Large intestine (tissue), 3 donors: ENCODE data around the gene SNAI3. TPM values are rescaled to one million over a fixed set of nuclear protein-coding genes. Genes with fewer than 3 reads are reported as not detected.

Experiments used
- DNase-seq, 2 donors: peaks; one replicate each; pipeline versions ENCODE4 v3.0.0 to v3.0.0-alpha.2; 2013
- H3K27ac ChIP-seq: one replicate; pipeline ENCODE4 v1.5.1; 2013; ENCODE audit warnings: low read length
- H3K27me3 ChIP-seq: 2 replicates; pipeline ENCODE4 v1.6.1; 2013; ENCODE audit warnings: low read length; ENCODE audit not compliant: control insufficient read depth, insufficient read depth
- H3K36me3 ChIP-seq: 2 replicates; pipeline ENCODE4 v1.6.1; 2013; ENCODE audit warnings: low read length; ENCODE audit not compliant: control insufficient read depth, insufficient read depth
- H3K4me1 ChIP-seq: one replicate; pipeline ENCODE4 v1.6.1; 2013; ENCODE audit warnings: low read length; ENCODE audit not compliant: control insufficient read depth, insufficient read depth
- H3K4me3 ChIP-seq: one replicate; pipeline ENCODE4 v1.5.1; 2013; ENCODE audit warnings: low read length
- H3K9me3 ChIP-seq: one replicate; pipeline ENCODE4 v1.6.1; 2013; ENCODE audit warnings: mild to moderate bottlenecking, low read depth, low read length, moderate library complexity; ENCODE audit not compliant: control insufficient read depth
- WGBS: methylation state at CpG from one replicate; pipeline ENCODE4 v1.1.5; 2013; ENCODE audit warnings: low lambda C conversion rate; ENCODE audit not compliant: insufficient coverage; 5-methylcytosine and 5-hydroxymethylcytosine counted together
- polyA plus RNA-seq: library from polyadenylated mRNA; unstranded; fragments of 120-200 nt; gene quantifications from one replicate; pipeline ENCODE4 v1.2.1, GENCODE V29; 2013

Gene SNAI3
- polyA plus RNA-seq, 1 donor = 1.1 TPM

GRCh38 chr16:88649195-88649923 is 36.9 kb downstream of the SNAI3 start:
- peak overlapping the region; percentile 81 for H3K4me3 ChIP-seq
- no CpG with 5 or more reads among the region's 20 CpGs for WGBS
- peaks cover 18% of the 10 kb centered on the region for H3K36me3 ChIP-seq
- H3K27me3 ChIP-seq = no peaks in the 10 kb centered on the region
- DNase-seq = no peak
- peaks cover 9% of the 10 kb centered on the region for H3K9me3 ChIP-seq
- peak overlapping the region; percentile 66 for H3K27ac ChIP-seq
- H3K4me1 ChIP-seq = peaks cover 22% of the 10 kb centered on the region

DNA sequence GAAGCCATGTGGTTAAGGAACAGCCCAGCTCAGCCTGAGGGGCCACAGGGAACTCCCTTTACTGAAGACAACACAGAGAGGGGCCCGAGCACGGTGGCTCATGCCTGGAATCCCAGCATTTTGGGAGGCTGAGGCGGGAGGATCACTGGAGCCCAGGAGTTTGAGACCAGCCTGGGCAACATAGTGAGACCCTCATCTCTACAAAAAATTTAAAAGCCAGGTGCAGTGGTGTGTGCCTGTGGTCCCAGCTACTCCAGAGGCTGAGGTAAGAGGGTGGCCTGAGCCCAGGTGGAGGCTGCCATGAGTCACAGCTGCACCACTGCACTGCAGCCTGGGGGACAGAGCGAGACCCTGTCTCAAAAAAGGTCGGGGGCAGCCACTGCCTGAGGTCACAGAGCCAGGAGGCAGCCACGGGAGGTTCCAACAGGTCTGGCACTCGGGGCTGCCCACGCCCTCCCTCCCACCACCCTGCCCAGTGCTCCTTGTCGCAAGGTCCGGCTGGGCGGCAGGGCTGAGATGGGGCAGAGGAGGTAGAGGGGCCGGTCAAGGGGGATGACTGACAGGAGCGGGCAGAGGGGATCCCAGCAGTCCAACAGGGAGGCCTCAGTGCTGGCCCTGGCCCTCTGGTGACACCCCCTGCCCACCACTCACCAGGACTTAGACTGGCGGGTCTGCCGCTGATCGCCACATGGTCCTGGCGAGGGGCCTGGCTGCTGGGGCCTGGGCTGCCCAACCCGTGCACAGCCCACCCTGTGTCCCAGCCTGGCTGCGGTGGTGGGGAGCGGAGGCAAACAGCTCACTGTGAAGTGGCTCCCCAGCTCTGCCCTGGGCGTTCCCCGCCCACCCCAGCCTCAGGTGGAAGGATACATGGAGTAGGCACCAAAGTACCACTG is 38.9 kb downstream of the SNAI3 start:
- Histone ChIP-seq H3K9me3 (peaks cover 12% of the 10 kb centered on the region), H3K4me3 (no peak overlapping the region), H3K36me3 (peaks cover 17% of the 10 kb centered on the region), H3K27ac (no peak overlapping the region), H3K27me3 (no peaks in the 10 kb centered on the region), H3K4me1 (peaks cover 22% of the 10 kb centered on the region)
- DNase-seq = no peak
- no CpG with 5 or more reads among the region's 22 CpGs for WGBS

DNA sequence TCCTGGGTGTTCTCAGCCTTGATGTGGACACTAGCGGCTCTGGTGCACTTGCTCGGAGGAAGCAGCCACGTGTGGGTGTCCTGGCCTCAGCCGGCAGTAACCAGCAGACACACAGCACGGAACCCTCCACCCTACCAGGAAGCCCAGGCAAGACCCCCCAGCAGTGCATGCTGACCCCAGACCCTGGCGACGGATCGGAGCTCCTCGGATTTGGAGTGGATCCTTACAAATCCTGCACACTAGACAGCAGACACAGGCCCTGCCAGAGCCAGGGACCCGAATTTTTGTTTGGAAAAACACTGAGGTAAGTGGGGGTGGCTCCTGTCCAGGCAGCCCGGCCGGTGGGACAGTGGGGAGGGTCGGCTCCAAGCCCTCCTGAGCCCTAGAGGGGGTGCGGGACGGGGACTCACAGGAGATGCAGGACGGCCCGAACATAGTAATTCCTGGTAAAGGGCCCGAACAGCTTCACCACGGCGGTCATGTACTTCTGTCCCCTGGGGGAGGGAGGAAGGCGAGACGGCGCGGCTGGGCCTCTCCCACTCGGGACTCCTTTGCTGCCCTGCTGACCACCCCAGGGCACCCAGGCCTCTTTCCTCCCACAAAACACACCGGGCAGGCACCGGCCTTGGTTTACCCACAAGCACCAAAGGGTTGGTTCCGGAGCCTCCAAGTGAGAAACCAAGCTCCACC is 39.8 kb downstream of the SNAI3 start:
- Histone ChIP-seq H3K27ac (no peak overlapping the region), H3K4me1 (peaks cover 19% of the 10 kb centered on the region), H3K4me3 (no peak overlapping the region), H3K9me3 (peaks cover 12% of the 10 kb centered on the region), H3K36me3 (peaks cover 17% of the 10 kb centered on the region), H3K27me3 (no peaks in the 10 kb centered on the region)
- no CpG with 5 or more reads among the region's 28 CpGs for WGBS
- no peak for DNase-seq

DNA sequence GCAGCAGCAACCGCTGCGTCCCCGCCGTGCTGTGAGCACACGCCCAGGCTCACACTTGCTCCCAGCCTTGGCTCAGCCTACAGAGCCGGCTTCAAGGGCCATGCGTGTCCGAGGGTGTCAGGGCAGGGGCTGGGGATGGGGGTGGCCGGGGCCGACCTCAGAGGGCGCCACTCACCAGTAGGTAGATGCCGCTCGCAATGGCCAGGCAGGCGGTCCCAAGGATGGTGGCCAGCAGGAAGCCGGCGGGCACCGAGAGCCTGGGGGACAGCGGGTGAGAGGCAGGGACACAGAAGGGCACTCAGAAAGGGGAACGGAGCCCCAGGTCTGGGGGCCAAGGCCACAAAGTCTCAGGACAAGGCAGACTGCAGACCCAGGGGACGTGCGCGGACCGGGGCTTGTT is 40.4 kb downstream of the SNAI3 start:
- Histone ChIP-seq H3K4me1 (peaks cover 14% of the 10 kb centered on the region), H3K9me3 (peaks cover 12% of the 10 kb centered on the region), H3K27ac (no peak overlapping the region), H3K36me3 (peaks cover 17% of the 10 kb centered on the region), H3K4me3 (no peak overlapping the region), H3K27me3 (peaks cover under 1% of the 10 kb centered on the region)
- no peak for DNase-seq
- no CpG with 5 or more reads among the region's 23 CpGs for WGBS

- H3K9me3 ChIP-seq = peaks cover 12% of the 10 kb centered on the region
- peaks cover 5% of the 10 kb centered on the region for H3K27me3 ChIP-seq
- peaks cover 14% of the 10 kb centered on the region for H3K4me1 ChIP-seq
- no CpG with 5 or more reads among the region's 16 CpGs for WGBS
- DNase-seq = no peak
- H3K4me3 ChIP-seq = no peak overlapping the region
- H3K36me3 ChIP-seq = peaks cover 17% of the 10 kb centered on the region
- H3K27ac ChIP-seq = no peak overlapping the region
These were observed 40.9 kb downstream of the SNAI3 start for GRCh38 chr16:88645455-88645854.

DNA sequence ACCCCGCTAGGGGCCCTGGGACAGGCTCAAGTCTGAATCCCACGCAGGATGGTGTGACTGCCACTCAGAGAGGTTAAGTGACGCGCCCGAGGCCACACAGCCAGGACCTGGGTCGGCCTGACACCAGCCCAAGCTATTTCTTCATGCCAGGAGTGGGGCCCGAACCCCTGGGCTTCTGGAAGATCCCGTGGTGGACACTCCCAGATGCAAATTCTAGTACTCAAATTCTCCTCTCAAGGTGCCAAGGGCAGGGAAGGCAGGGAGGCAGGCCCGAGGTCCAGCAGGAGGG is 42.7 kb downstream of the SNAI3 start:
- Histone ChIP-seq H3K36me3 (peaks cover 17% of the 10 kb centered on the region), H3K27ac (no peak overlapping the region), H3K4me3 (no peak overlapping the region)

GRCh38 chr16:88642881-88643643 is 43.2 kb downstream of the SNAI3 start:
- H3K27ac ChIP-seq = no peak overlapping the region
- H3K4me1 ChIP-seq = peaks cover 17% of the 10 kb centered on the region
- no peak for DNase-seq
- peaks cover 23% of the 10 kb centered on the region for H3K9me3 ChIP-seq
- H3K27me3 ChIP-seq = peaks cover 29% of the 10 kb centered on the region
- peaks cover 17% of the 10 kb centered on the region for H3K36me3 ChIP-seq
- WGBS = no CpG with 5 or more reads among the region's 58 CpGs
- no peak overlapping the region for H3K4me3 ChIP-seq

More for the DNA sequence above, 42.7 kb downstream of the SNAI3 start:
- Histone ChIP-seq H3K4me1 (peaks cover 16% of the 10 kb centered on the region), H3K9me3 (peaks cover 23% of the 10 kb centered on the region), H3K27me3 (peaks cover 24% of the 10 kb centered on the region)
- DNase-seq = no peak
- WGBS = no CpG with 5 or more reads among the region's 9 CpGs

- no peak for DNase-seq
These were observed 45.6 kb downstream of the SNAI3 start for GRCh38 chr16:88640498-88641247.

GRCh38 chr16:88640039-88640495 is 46.2 kb downstream of the SNAI3 start:
- H3K27me3 ChIP-seq = peaks cover 40% of the 10 kb centered on the region
- H3K4me1 ChIP-seq = peaks cover 17% of the 10 kb centered on the region
- H3K9me3 ChIP-seq = peaks cover 13% of the 10 kb centered on the region
- no peak for DNase-seq
- H3K4me3 ChIP-seq = no peak overlapping the region
- no peak overlapping the region for H3K27ac ChIP-seq
- peaks cover 9% of the 10 kb centered on the region for H3K36me3 ChIP-seq
- WGBS = no CpG with 5 or more reads among the region's 13 CpGs

More at GRCh38 chr16:88640498-88641247, 45.6 kb downstream of the SNAI3 start:
- no CpG with 5 or more reads among the region's 17 CpGs for WGBS
- Histone ChIP-seq H3K27me3 (peaks cover 35% of the 10 kb centered on the region), H3K9me3 (peaks cover 17% of the 10 kb centered on the region), H3K4me3 (no peak overlapping the region), H3K4me1 (peaks cover 17% of the 10 kb centered on the region), H3K36me3 (peaks cover 13% of the 10 kb centered on the region), H3K27ac (no peak overlapping the region)
